Upper lobe of left lung (tissue), 4 donors: ENCODE results near the gene CD8A.

Experiments
- CTCF ChIP-seq, 6 experiments: fragments of 450-650 bp in 4 of 6; fragments of 200-600 bp in 2 of 6; sonication (generic) in 2 of 6; IDR thresholded peaks; one replicate each; pipeline ENCODE4 v1.5.1; 2016 to 2019; ENCODE audit warnings: antibody characterized with exemption in 6 of 6
- EP300 ChIP-seq, 4 donors: sonication (generic); formaldehyde crosslinking; IDR thresholded peaks; one replicate each; pipeline ENCODE4 v1.5.1; 2017; ENCODE audit warnings: antibody characterized with exemption in 4 of 4, control low read depth in 2 of 4
- POLR2A ChIP-seq, 4 donors: fragments of 450-650 bp; IDR thresholded peaks; one replicate each; pipeline ENCODE4 v1.5.1; 2016 to 2017; ENCODE audit warnings: antibody characterized with exemption in 4 of 4, mild to moderate bottlenecking in 2 of 4
- POLR2AphosphoS5 ChIP-seq, 2 donors: sonication (generic); formaldehyde crosslinking; IDR thresholded peaks; one replicate each; pipeline ENCODE4 v1.5.1; 2017; ENCODE audit warnings: antibody characterized with exemption in 2 of 2

- TF ChIP-seq POLR2AphosphoS5 (IDR thresholded peaks at IDR 0.05) (no peak), CTCF (IDR thresholded peaks at IDR 0.05) (no peak), POLR2A (IDR thresholded peaks at IDR 0.05) (no peak), EP300 (IDR thresholded peaks at IDR 0.05) (no peak)
Observed at GRCh38 chr2:86758405-86758804, 32.3 kb downstream of the CD8A start.
